Skeletal muscle tissue (tissue), 4 donors: Measurements from ENCODE around the gene ATG14. TPM values are rescaled to one million over a fixed set of nuclear protein-coding genes. Genes with fewer than 3 reads are reported as not detected.
"Not testable (repeated sequence)": the region's sequence is repeated elsewhere in the genome, so short reads cannot be mapped to it uniquely, and the experiment has no call there.

ENCODE experiments used
- H3K27ac ChIP-seq: one replicate; pipeline ENCODE4 v1.7.0; 2013; ENCODE audit warnings: mild to moderate bottlenecking, low read depth, low read length, inconsistent platforms
- H3K27me3 ChIP-seq, 3 donors: one replicate each; pipeline ENCODE4 v1.7.0; 2013; ENCODE audit warnings: low read length in 3 of 3; ENCODE audit not compliant: control insufficient read depth in 3 of 3, insufficient read depth in 3 of 3
- H3K36me3 ChIP-seq, 3 donors: one replicate each; pipeline ENCODE4 v1.7.0; 2013; ENCODE audit warnings: low read length in 3 of 3; ENCODE audit not compliant: control insufficient read depth in 3 of 3, insufficient read depth in 3 of 3
- H3K4me1 ChIP-seq, 3 donors: one replicate each; pipeline ENCODE4 v1.7.0; 2013; ENCODE audit warnings: low read length in 3 of 3, mild to moderate bottlenecking in 3 of 3; ENCODE audit not compliant: control insufficient read depth in 3 of 3, insufficient read depth in 3 of 3
- H3K4me3 ChIP-seq, 3 donors: one replicate each; pipeline ENCODE4 v1.7.0; 2013; ENCODE audit warnings: low read length in 3 of 3
- H3K9ac ChIP-seq, 3 donors: one replicate each; pipeline ENCODE4 v1.7.0; 2013; ENCODE audit warnings: low read length in 3 of 3, mild to moderate bottlenecking in 3 of 3, moderate library complexity in 2 of 3, low read depth in 1 of 3
- H3K9me3 ChIP-seq, 3 donors: one replicate each; pipeline ENCODE4 v1.7.0; 2013; ENCODE audit warnings: low read length in 3 of 3; ENCODE audit not compliant: control insufficient read depth in 3 of 3
- total RNA-seq: library from RNA; depleted of rRNA; stranded (reverse); fragments of >200 nt; gene quantifications from one replicate; pipeline ENCODE4 v1.2.3, GENCODE V29; 2014
- donor health status: Osteomylitis.

Gene ATG14
- total RNA-seq, 1 donor from 2014 or later = 14.6 TPM

GRCh38 chr14:55398679-55399078 is 13.0 kb downstream of the ATG14 start:
- H3K4me1 ChIP-seq = peaks cover 9 to 12% (median 10%) of the 10 kb centered on the region in 3 donors
- no peak overlapping the region for H3K4me3 ChIP-seq
- peaks cover 4 to 15% (median 13%) of the 10 kb centered on the region in 3 donors for H3K36me3 ChIP-seq
- no peak overlapping the region for H3K9ac ChIP-seq
- no peaks in the 10 kb centered on the region for H3K27me3 ChIP-seq
- H3K9me3 ChIP-seq = no peaks in the 10 kb centered on the region
- H3K27ac ChIP-seq = peak overlapping the region; percentile 70

GRCh38 chr14:55389330-55389729 is 22.3 kb downstream of the ATG14 start:
- peaks cover 3 to 31% (median 9%) of the 10 kb centered on the region in 3 donors for H3K4me1 ChIP-seq
- H3K9ac ChIP-seq = no peak overlapping the region
- H3K9me3 ChIP-seq = no peaks in the 10 kb centered on the region
- H3K27me3 ChIP-seq = no peaks in the 10 kb centered on the region
- no peak overlapping the region for H3K4me3 ChIP-seq
- H3K36me3 ChIP-seq = peaks cover 13 to 25% (median 20%) of the 10 kb centered on the region in 3 donors
- peak overlapping the region; percentile 12 for H3K27ac ChIP-seq

- H3K9me3 ChIP-seq = no peaks in the 10 kb centered on the region
- H3K4me3 ChIP-seq = no peak overlapping the region
- H3K4me1 ChIP-seq = peaks cover 8 to 39% (median 21%) of the 10 kb centered on the region in 3 donors
- H3K27me3 ChIP-seq = no peaks in the 10 kb centered on the region
- peaks cover 13 to 20% (median 20%) of the 10 kb centered on the region in 3 donors for H3K36me3 ChIP-seq
- H3K9ac ChIP-seq = no peak overlapping the region
- H3K27ac ChIP-seq = peak overlapping the region; percentile 71
Observed at GRCh38 chr14:55388160-55388559, 23.5 kb downstream of the ATG14 start.

- no peak overlapping the region for H3K4me3 ChIP-seq
- no peaks in the 10 kb centered on the region for H3K9me3 ChIP-seq
- no peaks in the 10 kb centered on the region for H3K27me3 ChIP-seq
- peak overlapping the region; percentile 71 for H3K27ac ChIP-seq
- H3K4me1 ChIP-seq = peaks cover 15 to 43% (median 28%) of the 10 kb centered on the region in 3 donors
- H3K9ac ChIP-seq = no peak overlapping the region
- peaks cover 13 to 20% (median 20%) of the 10 kb centered on the region in 3 donors for H3K36me3 ChIP-seq
Observed at GRCh38 chr14:55387121-55387520, 24.5 kb downstream of the ATG14 start.

GRCh38 chr14:55386037-55386808 is 25.4 kb downstream of the ATG14 start:
- Histone ChIP-seq H3K4me1 (peaks cover 15 to 49% (median 28%) of the 10 kb centered on the region in 3 donors), H3K9me3 (no peaks in the 10 kb centered on the region), H3K36me3 (peaks cover 19 to 28% (median 27%) of the 10 kb centered on the region in 3 donors), H3K27me3 (no peaks in the 10 kb centered on the region), H3K9ac (no peak overlapping the region), H3K4me3 (no peak overlapping the region), H3K27ac (peak overlapping the region; percentile 71)

GRCh38 chr14:55384536-55384935 is 27.1 kb downstream of the ATG14 start:
- peaks cover 27 to 39% (median 30%) of the 10 kb centered on the region in 3 donors for H3K36me3 ChIP-seq
- H3K9ac ChIP-seq = peak overlapping the region in 1 of 3 donors; percentile 68
- peak overlapping the region; percentile 71 for H3K27ac ChIP-seq
- no peak overlapping the region for H3K4me3 ChIP-seq
- H3K9me3 ChIP-seq = no peaks in the 10 kb centered on the region
- no peaks in the 10 kb centered on the region for H3K27me3 ChIP-seq
- peaks cover 15 to 49% (median 28%) of the 10 kb centered on the region in 3 donors for H3K4me1 ChIP-seq

GRCh38 chr14:55383541-55384140 is 28.0 kb downstream of the ATG14 start:
- H3K4me1 ChIP-seq = peaks cover 15 to 41% (median 28%) of the 10 kb centered on the region in 3 donors
- H3K36me3 ChIP-seq = peaks cover 24 to 33% (median 31%) of the 10 kb centered on the region in 3 donors
- H3K27ac ChIP-seq = peak overlapping the region; percentile 71
- H3K27me3 ChIP-seq = no peaks in the 10 kb centered on the region
- no peaks in the 10 kb centered on the region for H3K9me3 ChIP-seq
- H3K9ac ChIP-seq = peak overlapping the region; percentile 9 to 68 (median 22)
- H3K4me3 ChIP-seq = peak overlapping the region in 1 of 3 donors; percentile 31

- peaks cover 18 to 36% (median 35%) of the 10 kb centered on the region in 3 donors for H3K36me3 ChIP-seq
- peak overlapping the region in 2 of 3 donors; percentile 56 to 68 for H3K4me3 ChIP-seq
- peaks cover 15 to 38% (median 28%) of the 10 kb centered on the region in 3 donors for H3K4me1 ChIP-seq
- H3K9me3 ChIP-seq, H3K27me3 ChIP-seq: not testable (repeated sequence)
- H3K9ac ChIP-seq = peak overlapping the region; percentile 54 to 77 (median 59)
- H3K27ac ChIP-seq = peak overlapping the region; percentile 71
Observed at GRCh38 chr14:55383056-55383466, 28.6 kb downstream of the ATG14 start.

- peaks cover 18 to 41% (median 37%) of the 10 kb centered on the region in 3 donors for H3K36me3 ChIP-seq
- H3K9me3 ChIP-seq = no peaks in the 10 kb centered on the region
- peak overlapping the region; percentile 71 for H3K27ac ChIP-seq
- peaks cover 15 to 35% (median 28%) of the 10 kb centered on the region in 3 donors for H3K4me1 ChIP-seq
- H3K9ac ChIP-seq = peak overlapping the region in 2 of 3 donors; percentile 4 to 59
- no peaks in the 10 kb centered on the region for H3K27me3 ChIP-seq
- no peak overlapping the region for H3K4me3 ChIP-seq
Observed at GRCh38 chr14:55382483-55382882, 29.1 kb downstream of the ATG14 start.

GRCh38 chr14:55381561-55381960 is 30.1 kb downstream of the ATG14 start:
- Histone ChIP-seq H3K27ac (peak overlapping the region; percentile 11), H3K4me3 (no peak overlapping the region), H3K27me3 (no peaks in the 10 kb centered on the region), H3K9me3 (no peaks in the 10 kb centered on the region), H3K36me3 (peaks cover 23 to 44% (median 38%) of the 10 kb centered on the region in 3 donors), H3K9ac (no peak overlapping the region), H3K4me1 (peaks cover 15 to 35% (median 28%) of the 10 kb centered on the region in 3 donors)
